Skin epidermis (tissue), 12 donors: ENCODE data around the gene POU2F1.

Source experiments
- H3K27ac ChIP-seq, 21 experiments: fragments of 200-600 bp; sonication (generic) in 11 of 21; one replicate each; pipeline ENCODE4 v1.5.0; 2020; ENCODE audit warnings: mild to moderate bottlenecking in 3 of 21, inconsistent platforms in 2 of 21, moderate library complexity in 2 of 21
- H3K4me3 ChIP-seq, 7 experiments: fragments of 200-600 bp; sonication (generic) in 2 of 7; one replicate each; pipeline ENCODE4 v1.5.0; 2020; ENCODE audit warnings: inconsistent platforms in 2 of 7, mild to moderate bottlenecking in 2 of 7, moderate library complexity in 1 of 7

Gene POU2F1

GRCh38 chr1:167263344-167263743 is 42.7 kb downstream of the POU2F1 start:
- Histone ChIP-seq H3K27ac (no peak overlapping the region), H3K4me3 (no peak overlapping the region)

GRCh38 chr1:167263819-167264464 is 43.3 kb downstream of the POU2F1 start:
- Histone ChIP-seq H3K27ac (peak overlapping the region in 1 of 21 experiments; percentile 4), H3K4me3 (no peak overlapping the region)

- H3K27ac ChIP-seq = no peak overlapping the region
- no peak overlapping the region for H3K4me3 ChIP-seq
These were observed 46.3 kb downstream of the POU2F1 start for GRCh38 chr1:167266965-167267364.

GRCh38 chr1:167268347-167268787 is 47.7 kb downstream of the POU2F1 start:
- Histone ChIP-seq H3K4me3 (no peak overlapping the region), H3K27ac (no peak overlapping the region)

GRCh38 chr1:167270349-167271092 is 49.8 kb downstream of the POU2F1 start:
- H3K27ac ChIP-seq = no peak overlapping the region

GRCh38 chr1:167272369-167272957 is 51.8 kb downstream of the POU2F1 start:
- Histone ChIP-seq H3K27ac (no peak overlapping the region), H3K4me3 (no peak overlapping the region)

More at GRCh38 chr1:167270349-167271092, 49.8 kb downstream of the POU2F1 start:
- no peak overlapping the region for H3K4me3 ChIP-seq

GRCh38 chr1:167273027-167273800 is 52.5 kb downstream of the POU2F1 start:
- Histone ChIP-seq H3K27ac (no peak overlapping the region), H3K4me3 (no peak overlapping the region)

- no peak overlapping the region for H3K4me3 ChIP-seq
- H3K27ac ChIP-seq = no peak overlapping the region
These were observed 53.4 kb downstream of the POU2F1 start for GRCh38 chr1:167274061-167274460.

- no peak overlapping the region for H3K4me3 ChIP-seq
- no peak overlapping the region for H3K27ac ChIP-seq
These were observed 56.3 kb downstream of the POU2F1 start for GRCh38 chr1:167276969-167277368.

GRCh38 chr1:167278497-167278896 is 57.8 kb downstream of the POU2F1 start:
- H3K27ac ChIP-seq = no peak overlapping the region
- H3K4me3 ChIP-seq = no peak overlapping the region

GRCh38 chr1:167280912-167281311 is 60.2 kb downstream of the POU2F1 start:
- H3K27ac ChIP-seq = no peak overlapping the region
- no peak overlapping the region for H3K4me3 ChIP-seq

- no peak overlapping the region for H3K4me3 ChIP-seq
- H3K27ac ChIP-seq = no peak overlapping the region
These were observed 67.8 kb downstream of the POU2F1 start for GRCh38 chr1:167288390-167289074.

- Histone ChIP-seq H3K4me3 (no peak overlapping the region), H3K27ac (no peak overlapping the region)
These were observed 68.4 kb downstream of the POU2F1 start for GRCh38 chr1:167289075-167289442.

- Histone ChIP-seq H3K4me3 (no peak overlapping the region), H3K27ac (no peak overlapping the region)
These were observed 69.3 kb downstream of the POU2F1 start for GRCh38 chr1:167289966-167290365.

GRCh38 chr1:167291539-167292185 is 71.0 kb downstream of the POU2F1 start:
- Histone ChIP-seq H3K4me3 (no peak overlapping the region), H3K27ac (no peak overlapping the region)

- Histone ChIP-seq H3K4me3 (no peak overlapping the region), H3K27ac (no peak overlapping the region)
These were observed 71.5 kb downstream of the POU2F1 start for GRCh38 chr1:167292216-167292615.

GRCh38 chr1:167293057-167293456 is 72.4 kb downstream of the POU2F1 start:
- H3K27ac ChIP-seq = no peak overlapping the region
- H3K4me3 ChIP-seq = no peak overlapping the region

- Histone ChIP-seq H3K27ac (no peak overlapping the region), H3K4me3 (no peak overlapping the region)
These were observed 73.8 kb downstream of the POU2F1 start for GRCh38 chr1:167294528-167294927.
